Spleen (tissue), 7 donors: ENCODE results near the gene ADGRV1.

Experiments
- POLR2A ChIP-seq, 3 donors: fragments of 450-650 bp; IDR thresholded peaks; one replicate each; pipeline ENCODE4 v1.5.1; 2017; ENCODE audit warnings: antibody characterized with exemption in 3 of 3, mild to moderate bottlenecking in 1 of 3
- POLR2AphosphoS5 ChIP-seq, 3 donors: sonication (generic); formaldehyde crosslinking; IDR thresholded peaks; one replicate each; pipeline ENCODE4 v1.5.1; 2017; ENCODE audit warnings: antibody characterized with exemption in 3 of 3
- TF ChIP-seq, protein P1 (sequence below), 11 experiments: fragments of 200-600 bp in 7 of 11; fragments of 450-650 bp in 4 of 11; sonication (generic) in 4 of 11; IDR thresholded peaks in 8 of 11; conservative IDR thresholded peaks in 3 of 11; 1 replicate in 7 of 11; 2 replicates in 4 of 11; pipeline versions ENCODE4 v1.4.0 to v1.8.0; 2016 to 2021; ENCODE audit warnings: antibody characterized with exemption in 11 of 11, inconsistent platforms in 4 of 11, mild to moderate bottlenecking in 1 of 11
- donor health status: DM: no; HTN: no; CAD: no; lungs with moderate emphysema.
- donor health status: DM: no; HTN: no; CAD: no.
- donor health status: DM: no; HTN: no; CAD: no.

DNA sequence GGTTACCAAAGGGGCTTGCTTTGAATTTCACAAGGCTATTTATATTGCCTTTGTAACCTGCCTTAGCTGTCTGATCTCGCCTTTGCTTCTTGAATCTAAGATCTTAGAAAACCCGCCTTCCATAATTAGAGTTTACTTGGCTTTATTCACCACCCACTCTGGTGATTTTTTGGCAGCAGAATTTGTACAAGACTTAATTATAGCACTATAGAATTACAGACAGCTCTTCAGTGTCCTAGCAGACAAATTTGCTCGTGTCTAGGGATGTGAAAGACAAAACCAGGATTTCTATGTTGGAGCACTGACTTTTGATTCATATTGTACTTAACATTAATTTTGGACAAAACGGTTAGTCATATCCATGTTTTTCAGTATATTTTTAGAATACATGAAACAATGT lies 306.6 kb downstream of the ADGRV1 start:
- TF ChIP-seq POLR2A (IDR thresholded peaks at IDR 0.05) (no peak), POLR2AphosphoS5 (IDR thresholded peaks at IDR 0.05) (no peak)
- TF ChIP-seq, protein P1, sequence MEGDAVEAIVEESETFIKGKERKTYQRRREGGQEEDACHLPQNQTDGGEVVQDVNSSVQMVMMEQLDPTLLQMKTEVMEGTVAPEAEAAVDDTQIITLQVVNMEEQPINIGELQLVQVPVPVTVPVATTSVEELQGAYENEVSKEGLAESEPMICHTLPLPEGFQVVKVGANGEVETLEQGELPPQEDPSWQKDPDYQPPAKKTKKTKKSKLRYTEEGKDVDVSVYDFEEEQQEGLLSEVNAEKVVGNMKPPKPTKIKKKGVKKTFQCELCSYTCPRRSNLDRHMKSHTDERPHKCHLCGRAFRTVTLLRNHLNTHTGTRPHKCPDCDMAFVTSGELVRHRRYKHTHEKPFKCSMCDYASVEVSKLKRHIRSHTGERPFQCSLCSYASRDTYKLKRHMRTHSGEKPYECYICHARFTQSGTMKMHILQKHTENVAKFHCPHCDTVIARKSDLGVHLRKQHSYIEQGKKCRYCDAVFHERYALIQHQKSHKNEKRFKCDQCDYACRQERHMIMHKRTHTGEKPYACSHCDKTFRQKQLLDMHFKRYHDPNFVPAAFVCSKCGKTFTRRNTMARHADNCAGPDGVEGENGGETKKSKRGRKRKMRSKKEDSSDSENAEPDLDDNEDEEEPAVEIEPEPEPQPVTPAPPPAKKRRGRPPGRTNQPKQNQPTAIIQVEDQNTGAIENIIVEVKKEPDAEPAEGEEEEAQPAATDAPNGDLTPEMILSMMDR (IDR thresholded peaks at IDR 0.05 in 8 of 11, conservative IDR thresholded peaks at IDR 0.05 in 3 of 11) = no peak
